ENCODE results near the gene SAMD9. TPM values are rescaled to one million over a fixed set of nuclear protein-coding genes. Genes with fewer than 3 reads are reported as not detected.
A peak's percentile ranks its signal among the peaks of the same experiment; 100 is the strongest.

The SAMD9 gene
- total RNA-seq: 1 to 10 TPM; 2.7 to 5.0 (median 3.6) TPM

- no peak for TF ChIP-seq EP300 (IDR thresholded peaks at IDR 0.05)
- TF ChIP-seq CTCF (IDR thresholded peaks at IDR 0.05): no peak
- TF ChIP-seq POLR2A (IDR thresholded peaks at IDR 0.05; ENCODE audit: low read depth): no peak
- peak in 1 of 2 donors; percentile 34 for TF ChIP-seq POLR2AphosphoS5 (IDR thresholded peaks at IDR 0.05)
- Histone ChIP-seq H3K4me3 (peak within 1 kb of the TSS; percentile 47 to 59 (median 51)), H3K27me3 (no peaks in the 10 kb centered on the region), H3K9me3 (peaks cover 0 to 13% (median 2%) of the 10 kb centered on the region in 4 donors), H3K36me3 (peaks cover 0 to 11% (median 0%) of the 10 kb centered on the region in 4 donors), H3K27ac (replicated peaks in 1 of 4) (peak within 1 kb of the TSS; percentile 50 to 65 (median 58)), H3K4me1 (peaks cover 0 to 10% (median 4%) of the 10 kb centered on the region in 4 donors)
- intact Hi-C loops (cut with DNase I): no loop called here
- no peak for DNase-seq (ENCODE audit: extremely low spot score)
- WGBS: 29% methylated on average over 4 of the region's 4 CpGs
Measured at GRCh38 chr7:93117852-93118530, at the start of gene SAMD9. Gene SAMD9, minus strand, starts transcription at chr7:93117979. Its CDS starts 11,882 bp downstream, at chr7:93106097.

GRCh38 chr7:93165447-93165846, 47.7 kb upstream of the SAMD9 start:
- 69% methylated on average over 1 of the region's 1 CpG for WGBS
- Histone ChIP-seq H3K9me3 (peaks cover 0 to 20% (median 0%) of the 10 kb centered on the region in 4 donors), H3K27ac (replicated peaks in 1 of 4) (no peak overlapping the region), H3K4me1 (no peaks in the 10 kb centered on the region), H3K27me3 (no peaks in the 10 kb centered on the region), H3K36me3 (no peaks in the 10 kb centered on the region), H3K4me3 (no peak overlapping the region)
- intact Hi-C loops (cut with DNase I): no loop called here
- DNase-seq (ENCODE audit: extremely low spot score): no peak
- no peak for TF ChIP-seq CTCF (IDR thresholded peaks at IDR 0.05)
- TF ChIP-seq POLR2A (IDR thresholded peaks at IDR 0.05; ENCODE audit: low read depth): no peak
- TF ChIP-seq EP300 (IDR thresholded peaks at IDR 0.05): no peak
- TF ChIP-seq POLR2AphosphoS5 (IDR thresholded peaks at IDR 0.05): no peak

GRCh38 chr7:93164766-93165165, 47.0 kb upstream of the SAMD9 start:
- no peak for DNase-seq (ENCODE audit: extremely low spot score)
- H3K9me3 ChIP-seq: peaks cover 0 to 13% (median 0%) of the 10 kb centered on the region in 4 donors
- TF ChIP-seq EP300 (IDR thresholded peaks at IDR 0.05): no peak
- TF ChIP-seq POLR2A (IDR thresholded peaks at IDR 0.05; ENCODE audit: low read depth): no peak
- no peak for TF ChIP-seq POLR2AphosphoS5 (IDR thresholded peaks at IDR 0.05)
- TF ChIP-seq CTCF (IDR thresholded peaks at IDR 0.05): no peak
- H3K27me3 ChIP-seq: no peaks in the 10 kb centered on the region
- no peak overlapping the region for H3K4me3 ChIP-seq
- no peaks in the 10 kb centered on the region for H3K4me1 ChIP-seq
- intact Hi-C loops (cut with DNase I): no loop called here
- H3K36me3 ChIP-seq: no peaks in the 10 kb centered on the region
- 86% methylated on average over 2 of the region's 2 CpGs for WGBS
- H3K27ac ChIP-seq (replicated peaks in 1 of 4): no peak overlapping the region

- Histone ChIP-seq H3K9me3 (peaks cover 0 to 8% (median 0%) of the 10 kb centered on the region in 4 donors), H3K36me3 (no peaks in the 10 kb centered on the region), H3K4me3 (no peak overlapping the region), H3K4me1 (no peaks in the 10 kb centered on the region), H3K27ac (replicated peaks in 1 of 4) (no peak overlapping the region), H3K27me3 (no peaks in the 10 kb centered on the region)
- no peak for DNase-seq (ENCODE audit: extremely low spot score)
- no peak for TF ChIP-seq POLR2AphosphoS5 (IDR thresholded peaks at IDR 0.05)
- no peak for TF ChIP-seq POLR2A (IDR thresholded peaks at IDR 0.05; ENCODE audit: low read depth)
- TF ChIP-seq EP300 (IDR thresholded peaks at IDR 0.05): no peak
- WGBS: 76% methylated on average over 3 of the region's 3 CpGs
- intact Hi-C loops (cut with DNase I): no loop called here
Measured at GRCh38 chr7:93161181-93161762, 43.5 kb upstream of the SAMD9 start.

GRCh38 chr7:93160410-93160809, 42.6 kb upstream of the SAMD9 start:
- H3K9me3 ChIP-seq: peaks cover 0 to 8% (median 0%) of the 10 kb centered on the region in 4 donors
- no peaks in the 10 kb centered on the region for H3K27me3 ChIP-seq
- intact Hi-C loops (cut with DNase I): no loop called here
- TF ChIP-seq EP300 (IDR thresholded peaks at IDR 0.05) (no peak), POLR2AphosphoS5 (IDR thresholded peaks at IDR 0.05) (no peak), POLR2A (IDR thresholded peaks at IDR 0.05; ENCODE audit: low read depth) (no peak), CTCF (IDR thresholded peaks at IDR 0.05) (no peak)
- no peak for DNase-seq (ENCODE audit: extremely low spot score)
- H3K36me3 ChIP-seq: no peaks in the 10 kb centered on the region
- H3K4me1 ChIP-seq: no peaks in the 10 kb centered on the region
- no peak overlapping the region for H3K4me3 ChIP-seq
- H3K27ac ChIP-seq (replicated peaks in 1 of 4): no peak overlapping the region
- 65% methylated on average over 1 of the region's 1 CpG for WGBS
